GM10847 (cell line): ENCODE data around the gene STUM.

ENCODE experiments used
- POLR2A ChIP-seq: IDR thresholded peaks from 2 replicates; pipeline ENCODE4 v1.6.1; 2011; ENCODE audit not compliant: insufficient read length; ENCODE audit errors: extremely low read depth

Gene STUM

DNA sequence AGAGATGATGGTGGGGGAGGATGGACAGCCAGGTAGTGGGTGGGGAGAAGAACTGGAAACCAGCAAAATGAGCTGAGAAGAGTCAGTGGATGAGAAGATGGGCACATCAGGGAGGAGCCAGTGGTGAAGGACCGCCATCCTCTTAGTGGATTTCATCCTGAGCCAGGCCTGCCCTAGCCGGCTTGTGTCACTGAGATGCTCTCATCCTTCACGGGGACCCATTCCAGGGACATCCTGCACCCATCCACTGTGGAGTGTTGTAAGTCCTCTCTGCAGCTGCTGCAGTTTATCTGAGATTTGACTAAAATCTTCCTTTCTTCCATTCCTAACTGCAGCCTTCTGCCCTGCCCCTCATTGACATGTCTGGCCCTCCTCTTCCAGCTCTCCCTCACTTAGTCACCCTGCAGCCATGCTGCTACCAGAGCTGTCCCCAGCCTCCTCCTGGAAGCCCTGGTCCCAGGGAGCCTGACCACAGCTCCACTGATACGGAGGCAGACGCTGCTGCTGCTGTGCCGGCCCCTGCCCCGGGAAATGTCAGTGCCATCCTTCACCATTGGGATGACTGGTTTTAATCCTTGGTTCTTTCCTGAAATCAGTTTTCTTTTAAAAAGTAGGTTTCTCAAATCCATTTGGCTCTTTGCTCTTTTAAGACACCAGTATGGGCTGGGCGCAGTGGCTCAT lies 33.2 kb downstream of the STUM start:
- TF ChIP-seq POLR2A = no peak

- no peak for TF ChIP-seq POLR2A
Measured at GRCh38 chr1:226582966-226583365, 34.4 kb downstream of the STUM start.

- TF ChIP-seq POLR2A = no peak
Measured at GRCh38 chr1:226584164-226584563, 35.6 kb downstream of the STUM start.

DNA sequence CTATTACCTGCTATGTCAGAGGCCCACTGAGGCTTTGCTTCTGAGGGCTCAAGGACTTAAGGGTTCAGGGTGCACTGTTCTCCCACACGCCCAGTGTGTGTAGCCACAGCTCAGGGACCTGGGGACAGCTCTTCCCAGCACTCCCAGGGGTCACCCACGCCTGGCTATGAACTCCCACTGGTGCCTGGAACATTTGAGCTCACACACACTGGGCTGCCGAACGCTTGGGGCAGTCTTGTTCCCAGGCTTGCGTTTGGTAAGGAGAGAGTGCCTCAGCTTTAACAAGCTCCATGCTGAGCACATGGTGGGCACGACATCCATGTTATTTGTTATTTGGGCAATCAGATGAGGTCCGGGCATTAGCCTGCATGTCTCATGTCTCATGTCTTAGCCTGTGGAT lies 37.6 kb downstream of the STUM start:
- TF ChIP-seq POLR2A = no peak

DNA sequence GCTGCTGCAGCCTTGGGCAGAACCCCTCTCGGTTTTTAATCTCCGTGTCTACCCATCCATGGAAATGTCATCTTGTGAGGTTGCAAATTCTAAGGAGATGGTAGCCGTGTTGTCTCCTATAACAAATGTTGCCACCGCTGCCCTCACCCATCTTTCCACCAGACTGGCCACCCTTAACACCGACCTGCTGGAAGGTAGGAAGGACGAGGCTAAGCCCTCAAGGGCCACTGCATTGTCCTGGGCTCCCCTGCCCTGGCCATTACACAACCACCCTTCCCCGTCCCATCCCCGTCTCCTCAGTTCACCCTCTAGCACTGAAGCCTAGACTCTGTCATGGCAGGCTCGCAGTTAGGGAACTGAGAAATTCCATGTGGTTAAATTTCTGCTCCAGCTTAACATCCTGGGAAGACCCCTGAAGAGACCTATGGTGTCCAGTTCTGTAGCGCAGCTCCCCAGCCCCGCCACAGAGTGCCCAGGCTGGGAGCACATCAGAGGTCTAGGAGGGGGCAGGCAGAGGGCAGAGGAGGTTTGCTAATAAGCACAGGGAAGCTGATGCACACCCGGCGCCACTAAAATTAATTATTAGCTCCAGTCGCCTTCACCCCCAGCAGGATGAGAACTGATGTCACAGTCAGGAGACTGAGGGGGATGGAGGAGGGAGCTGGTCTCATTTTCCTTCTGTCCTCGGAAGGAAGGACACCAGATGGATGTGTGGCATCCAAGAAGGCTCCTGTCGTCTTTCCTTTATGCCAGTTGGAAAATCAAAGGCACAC lies 38.3 kb downstream of the STUM start:
- TF ChIP-seq POLR2A = no peak

DNA sequence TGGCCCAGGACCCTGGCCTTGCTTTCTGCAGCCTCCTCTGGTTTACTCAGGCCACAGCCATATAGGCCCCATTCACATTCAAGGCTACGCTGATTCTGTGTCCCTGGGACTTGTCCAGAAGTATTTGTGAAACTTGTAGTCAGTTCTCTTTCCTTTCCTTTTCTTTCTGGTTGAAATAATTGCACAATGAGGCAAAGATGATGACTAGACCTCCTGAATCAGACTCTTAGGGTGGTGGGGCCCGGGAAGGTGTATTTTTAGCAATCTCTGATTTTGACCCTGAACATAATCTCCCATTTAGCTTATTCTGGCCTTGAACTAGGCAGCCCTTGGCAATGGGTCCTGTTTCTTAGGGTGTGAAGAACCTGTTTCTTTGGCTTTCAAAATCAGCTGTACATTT lies 39.9 kb downstream of the STUM start:
- no peak for TF ChIP-seq POLR2A

- TF ChIP-seq POLR2A = no peak
Measured at GRCh38 chr1:226589008-226589733, 40.6 kb downstream of the STUM start.

DNA sequence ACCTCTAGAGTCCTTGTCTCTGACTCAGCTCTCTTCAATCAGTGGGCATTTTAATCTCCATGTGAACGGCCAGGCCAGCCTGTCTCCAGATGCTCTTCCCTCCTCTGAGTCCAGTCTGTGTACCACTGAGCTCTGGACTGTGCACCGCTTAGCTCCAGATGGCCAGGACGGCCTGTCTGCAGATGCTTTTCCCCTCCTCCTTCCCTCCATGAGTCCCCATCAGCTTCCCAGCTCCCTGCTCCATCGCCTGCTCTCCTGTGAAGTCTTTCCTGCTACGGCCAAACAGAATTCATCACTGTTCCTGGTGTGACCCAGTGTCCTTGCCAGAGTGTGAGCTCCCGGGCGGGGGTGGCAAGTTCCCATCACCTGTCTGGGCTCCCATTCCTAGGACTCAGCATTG lies 42.0 kb downstream of the STUM start:
- no peak for TF ChIP-seq POLR2A

DNA sequence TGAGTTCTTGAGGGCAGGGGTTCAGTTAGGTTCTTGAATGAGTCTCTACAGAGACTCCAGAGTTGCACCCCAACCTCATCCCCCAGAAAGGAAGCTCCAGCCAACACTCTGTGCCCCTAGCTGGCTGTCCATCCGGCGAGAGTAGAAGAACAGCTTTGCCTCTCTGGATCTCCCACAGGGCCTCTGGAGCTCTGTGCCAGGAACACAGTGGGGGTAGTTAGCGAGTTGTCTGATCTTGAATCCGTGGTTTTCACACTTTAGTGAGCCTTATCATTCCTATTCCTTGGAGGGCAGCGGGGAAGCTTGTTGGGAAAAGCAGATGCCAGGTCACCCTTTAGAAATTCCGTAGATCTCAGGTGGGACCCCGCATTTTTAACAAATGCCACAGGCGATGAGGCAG lies 45.0 kb downstream of the STUM start:
- TF ChIP-seq POLR2A = no peak

- TF ChIP-seq POLR2A = no peak
Measured at GRCh38 chr1:226596531-226597165, 48.1 kb downstream of the STUM start.

GRCh38 chr1:226597616-226598454 lies 49.3 kb downstream of the STUM start:
- TF ChIP-seq POLR2A = no peak

GRCh38 chr1:226598455-226598849 lies 49.9 kb downstream of the STUM start:
- no peak for TF ChIP-seq POLR2A

DNA sequence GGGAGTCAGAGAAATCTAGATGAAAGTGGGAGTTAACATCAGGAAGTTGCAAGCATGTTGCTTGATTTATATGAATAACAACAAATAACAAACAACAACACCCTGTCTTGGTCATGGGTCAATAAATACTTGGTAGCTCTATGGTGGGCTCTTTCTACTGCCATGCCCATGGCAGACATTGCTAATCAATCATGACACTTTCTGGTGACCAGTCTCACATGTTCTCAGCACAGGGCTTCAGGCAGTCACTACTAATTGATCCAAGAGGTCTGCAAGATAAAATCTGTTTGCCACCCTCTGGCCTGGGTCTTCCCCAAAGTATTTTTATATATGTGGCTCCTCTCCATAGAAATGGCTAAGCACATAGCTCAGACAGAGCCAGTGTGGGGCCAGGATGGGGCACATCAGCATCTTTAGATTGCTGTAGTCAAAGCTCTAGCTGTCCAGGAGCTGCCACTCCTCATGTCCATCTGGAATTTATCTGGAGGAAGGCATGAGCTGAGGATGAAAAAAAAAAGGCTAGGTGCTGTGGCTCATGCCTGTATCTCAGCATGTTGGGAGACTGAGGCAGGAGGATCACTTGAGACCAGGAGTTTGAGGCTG lies 51.2 kb downstream of the STUM start:
- no peak for TF ChIP-seq POLR2A

DNA sequence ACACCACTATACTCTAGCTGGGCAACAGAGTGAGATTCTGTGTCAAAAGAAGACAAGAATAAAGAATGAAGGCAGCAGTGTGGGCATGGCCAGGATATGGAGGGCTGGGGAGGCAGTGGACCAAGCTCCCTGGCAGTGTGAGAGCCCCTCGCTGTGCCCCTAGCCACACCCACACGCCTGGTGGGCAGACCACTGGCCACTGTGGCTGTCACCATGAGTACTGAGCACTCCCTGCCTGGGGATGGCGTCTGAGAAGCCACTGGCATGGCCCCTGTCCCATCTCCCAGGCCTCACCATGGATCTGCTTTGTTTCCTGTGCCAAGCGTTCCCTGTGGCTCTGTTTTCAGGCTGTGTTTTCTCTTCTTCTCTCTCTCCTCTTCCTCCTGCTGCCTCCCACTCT lies 51.7 kb downstream of the STUM start:
- no peak for TF ChIP-seq POLR2A
